SK-N-SH (cell line): Measurements from ENCODE around the gene TMEM245.

ENCODE experiments used
- FOXJ3 ChIP-seq: sonication (generic); formaldehyde crosslinking; IDR thresholded peaks from 2 replicates; pipeline ENCODE4 v1.5.1; 2020; ENCODE audit warnings: mild to moderate bottlenecking, missing genetic modification reagents
- FOXM1 ChIP-seq: IDR thresholded peaks from 2 replicates; pipeline ENCODE4 v1.4.0; 2012; ENCODE audit warnings: low read depth, mild to moderate bottlenecking
- IRF3 ChIP-seq: fragments of 150-350 bp; IDR thresholded peaks from 2 replicates; pipeline ENCODE4 v1.6.1; 2016; ENCODE audit warnings: mild to moderate bottlenecking, low read depth, low read length
- JUND ChIP-seq: IDR thresholded peaks from 2 replicates; pipeline ENCODE4 v1.4.0; 2012
- MEF2A ChIP-seq: IDR thresholded peaks from 2 replicates; pipeline ENCODE4 v1.4.0; 2012; ENCODE audit warnings: low read depth, borderline replicate concordance
- MXI1 ChIP-seq: IDR thresholded peaks from 2 replicates; pipeline ENCODE4 v1.6.1; 2012; ENCODE audit warnings: mild to moderate bottlenecking, low read depth, low read length, improper control_type of control experiment
- NFIC ChIP-seq: IDR thresholded peaks from 2 replicates; pipeline ENCODE4 v1.4.0; 2012; ENCODE audit warnings: borderline replicate concordance
- POLR2AphosphoS5 ChIP-seq: IDR thresholded peaks from 2 replicates; pipeline ENCODE4 v1.6.1; 2012; ENCODE audit warnings: low read depth, low read length
- TF ChIP-seq, protein P1 (sequence below): fragments of 200-600 bp; sonication (generic); IDR thresholded peaks from 2 replicates; pipeline ENCODE4 v1.6.1; 2017; ENCODE audit warnings: antibody characterized with exemption, mild to moderate bottlenecking, moderate library complexity

GRCh38 chr9:109092587-109092986 is 27.2 kb downstream of the TMEM245 start:
- TF ChIP-seq NFIC (no peak), FOXM1 (no peak), MEF2A (no peak), POLR2AphosphoS5 (no peak), IRF3 (no peak), JUND (no peak), FOXJ3 (CRISPR knock-in tag) (no peak), MXI1 (no peak)
- TF ChIP-seq, protein P1, sequence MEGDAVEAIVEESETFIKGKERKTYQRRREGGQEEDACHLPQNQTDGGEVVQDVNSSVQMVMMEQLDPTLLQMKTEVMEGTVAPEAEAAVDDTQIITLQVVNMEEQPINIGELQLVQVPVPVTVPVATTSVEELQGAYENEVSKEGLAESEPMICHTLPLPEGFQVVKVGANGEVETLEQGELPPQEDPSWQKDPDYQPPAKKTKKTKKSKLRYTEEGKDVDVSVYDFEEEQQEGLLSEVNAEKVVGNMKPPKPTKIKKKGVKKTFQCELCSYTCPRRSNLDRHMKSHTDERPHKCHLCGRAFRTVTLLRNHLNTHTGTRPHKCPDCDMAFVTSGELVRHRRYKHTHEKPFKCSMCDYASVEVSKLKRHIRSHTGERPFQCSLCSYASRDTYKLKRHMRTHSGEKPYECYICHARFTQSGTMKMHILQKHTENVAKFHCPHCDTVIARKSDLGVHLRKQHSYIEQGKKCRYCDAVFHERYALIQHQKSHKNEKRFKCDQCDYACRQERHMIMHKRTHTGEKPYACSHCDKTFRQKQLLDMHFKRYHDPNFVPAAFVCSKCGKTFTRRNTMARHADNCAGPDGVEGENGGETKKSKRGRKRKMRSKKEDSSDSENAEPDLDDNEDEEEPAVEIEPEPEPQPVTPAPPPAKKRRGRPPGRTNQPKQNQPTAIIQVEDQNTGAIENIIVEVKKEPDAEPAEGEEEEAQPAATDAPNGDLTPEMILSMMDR, result no peak
